Fibroblast of gingiva (primary cell): ENCODE measurements around the gene PCSK9.
"Not testable (repeated sequence)": the region's sequence is repeated elsewhere in the genome, so short reads cannot be mapped to it uniquely, and the experiment has no call there.

ENCODE experiments used
- DNase-seq: peaks from one replicate; pipeline ENCODE4 v3.0.0-alpha.2; 2011; ENCODE audit warnings: low read depth

PCSK9 gene

DNA sequence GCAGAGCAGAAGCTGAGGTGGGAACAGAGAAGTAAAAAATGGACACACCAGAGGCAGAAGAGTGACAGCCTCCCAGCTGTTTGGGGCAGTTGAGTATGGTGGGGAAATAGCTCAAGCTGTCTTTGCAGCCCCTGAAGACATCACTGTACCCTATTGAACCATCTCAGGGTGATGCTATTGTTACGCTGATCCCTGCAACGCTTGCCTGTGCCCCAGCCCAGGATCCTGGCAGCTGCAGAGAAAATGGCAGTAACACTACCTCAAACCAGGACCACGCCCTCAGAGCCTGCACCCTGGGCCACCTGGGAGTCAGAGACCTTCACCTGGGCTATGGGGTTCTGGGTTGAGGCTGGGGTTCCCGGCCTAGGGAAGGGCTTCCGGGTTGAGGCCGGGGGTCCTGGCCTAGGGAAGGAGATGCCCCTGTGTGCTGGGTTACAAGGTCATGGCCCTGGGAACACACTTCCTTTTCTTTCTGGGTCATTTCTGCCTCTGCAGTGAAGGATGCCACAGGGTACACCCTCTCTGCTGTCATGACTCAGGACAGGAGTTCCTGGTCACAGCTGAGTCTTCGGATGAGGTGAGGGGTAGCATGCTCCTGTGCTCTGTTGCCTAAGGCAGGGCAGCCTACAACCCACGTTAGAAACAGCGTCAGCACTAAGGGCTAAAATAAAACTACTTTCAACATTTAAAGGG is 29.0 kb upstream of the PCSK9 start:
- no peak for DNase-seq

DNA sequence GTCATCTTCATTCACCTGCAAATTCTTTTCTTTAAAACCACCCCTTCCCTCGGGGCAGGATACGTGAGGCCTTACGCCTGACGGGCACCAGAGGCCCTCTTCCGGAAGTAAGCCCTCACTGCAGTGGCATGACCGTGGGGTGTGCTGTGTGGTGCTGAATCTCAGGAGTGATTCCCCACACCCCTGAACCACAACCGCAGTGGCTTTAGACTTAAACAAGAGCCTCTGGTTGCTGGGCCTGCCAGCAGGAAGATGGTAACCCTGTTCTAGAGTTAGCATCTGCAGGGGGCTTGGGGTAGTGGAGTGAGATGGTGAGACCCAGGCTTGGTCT is 28.5 kb upstream of the PCSK9 start:
- DNase-seq = no peak

DNA sequence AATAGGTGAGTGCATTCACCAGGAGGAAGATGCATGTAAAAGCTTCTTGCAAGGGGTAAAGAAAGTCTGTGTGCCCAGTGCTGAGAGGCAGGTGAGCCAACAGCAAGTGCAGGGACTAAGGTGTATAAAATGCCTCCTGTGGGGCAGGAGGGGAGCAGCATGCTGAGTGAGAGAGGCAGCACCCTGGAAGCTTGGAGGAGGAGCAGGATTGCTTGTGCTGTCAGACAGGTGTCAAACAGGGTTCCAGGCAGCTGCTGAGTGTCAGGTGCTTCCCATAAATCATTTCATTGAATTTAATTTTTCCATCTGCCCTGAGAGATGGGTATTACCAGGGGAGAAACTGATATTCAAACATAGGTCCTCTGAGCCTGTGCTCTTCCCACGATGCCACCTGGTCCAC is 26.7 kb upstream of the PCSK9 start:
- DNase-seq = no peak

DNA sequence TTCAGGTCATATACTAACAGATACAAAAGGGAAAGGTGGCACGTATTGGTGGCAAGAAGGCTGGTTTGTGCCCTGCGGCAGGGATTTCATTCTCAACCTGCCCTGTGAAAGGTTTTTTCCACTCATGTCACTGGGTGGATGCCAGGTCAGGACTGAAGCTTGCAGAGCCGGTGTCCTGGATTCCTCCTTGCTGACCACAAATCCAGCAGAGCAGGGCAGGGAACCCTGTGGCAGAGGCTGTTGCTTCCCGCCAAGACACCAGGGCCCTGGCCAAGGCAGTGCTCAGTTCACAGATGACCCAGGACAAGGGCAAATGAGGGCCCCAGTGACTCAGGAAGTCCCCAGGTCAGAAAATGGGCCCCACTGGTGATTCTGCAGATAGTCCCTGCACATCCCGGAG is 24.2 kb upstream of the PCSK9 start:
- DNase-seq = no peak

DNA sequence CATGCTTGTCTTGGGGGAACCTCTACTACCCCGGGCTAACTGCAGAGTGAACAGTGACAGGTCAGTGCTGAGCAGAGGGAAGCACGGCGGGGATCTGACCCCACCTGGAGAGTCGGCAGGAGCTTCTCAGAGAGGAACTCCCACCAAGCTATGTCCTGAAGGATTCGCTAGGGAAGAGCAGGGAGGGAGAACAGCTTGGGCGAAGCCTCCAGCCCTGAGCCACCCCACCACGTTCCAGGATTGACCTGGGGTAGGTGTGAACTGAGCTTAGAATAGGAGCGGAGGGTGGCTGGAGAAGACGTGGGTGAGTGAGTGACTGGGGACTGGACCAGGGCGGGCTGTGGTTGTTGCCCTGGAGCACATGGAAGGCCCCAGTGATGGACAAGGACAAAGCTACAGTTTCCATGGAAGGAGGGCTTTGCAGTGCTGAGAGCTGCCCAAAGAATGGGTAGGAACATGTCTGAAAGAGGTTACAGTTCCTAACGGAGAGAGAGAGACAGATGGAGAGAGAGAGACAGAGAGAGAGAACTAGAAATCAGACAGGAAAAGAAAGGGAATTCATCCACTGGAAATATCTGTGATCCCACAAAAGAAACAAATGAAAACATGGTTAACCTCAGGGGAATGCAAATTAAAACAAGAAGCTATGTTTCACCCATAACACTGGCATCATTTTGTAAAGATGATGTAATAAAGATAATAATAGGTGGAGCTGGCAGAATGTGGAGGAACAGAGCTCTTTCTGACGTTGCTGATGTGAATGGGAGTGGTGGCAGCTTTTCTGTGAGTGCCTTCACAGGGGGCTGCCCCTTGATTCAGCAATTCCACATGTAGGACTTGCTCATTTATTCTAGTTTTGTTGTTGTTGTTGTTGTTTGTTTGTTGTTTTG is 23.4 kb upstream of the PCSK9 start:
- peak; percentile 44 for DNase-seq

DNA sequence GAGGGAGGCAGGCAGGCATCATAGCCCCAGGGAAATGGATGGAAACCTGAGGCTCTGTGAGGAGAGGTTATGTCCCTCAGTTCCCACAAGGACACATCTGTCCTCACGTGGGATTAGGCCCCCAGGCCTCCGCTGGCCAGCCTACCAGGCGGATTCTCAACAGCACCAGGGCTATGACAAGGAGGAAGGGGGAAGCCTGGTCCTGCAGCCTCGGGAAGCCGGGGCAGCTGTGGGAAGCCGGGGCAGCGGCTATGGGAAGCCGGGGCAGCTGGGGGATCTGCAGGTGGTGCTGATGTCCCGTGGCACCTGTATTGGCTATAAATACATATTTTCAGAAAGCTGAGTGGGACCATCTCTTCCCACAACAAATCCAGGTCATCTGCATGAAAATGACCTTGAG is 21.0 kb upstream of the PCSK9 start:
- no peak for DNase-seq

DNA sequence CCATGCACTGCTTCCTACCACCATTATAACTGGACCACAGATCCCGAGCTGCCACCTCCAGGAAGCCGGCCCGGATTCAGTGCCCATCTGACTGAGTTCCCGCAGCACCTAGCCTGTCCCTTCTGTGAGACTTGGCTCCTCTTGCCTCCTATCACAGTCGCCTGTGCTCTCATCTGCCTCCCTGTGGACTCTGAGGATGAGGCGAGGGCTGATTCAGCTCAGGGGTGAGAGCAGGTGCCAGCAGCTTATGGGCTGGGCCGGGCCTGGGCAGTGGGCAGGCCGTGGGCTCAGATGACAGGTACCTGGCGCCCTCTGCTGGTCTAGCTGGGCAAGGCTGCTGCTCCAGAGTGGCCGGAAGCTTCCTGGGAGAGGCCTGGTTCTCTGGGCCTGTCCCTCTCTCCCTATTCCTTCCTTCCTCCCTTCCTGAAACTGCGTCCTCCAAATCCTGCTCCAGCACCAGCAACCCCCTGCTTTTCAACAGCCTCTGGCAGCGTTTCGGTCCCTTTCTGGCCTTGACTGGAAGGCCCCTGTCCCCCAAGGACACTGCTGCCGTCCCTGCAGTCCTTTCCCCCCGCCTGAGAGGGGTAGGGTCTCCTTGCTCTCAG is 17.3 kb upstream of the PCSK9 start:
- DNase-seq = peak; percentile 83

DNA sequence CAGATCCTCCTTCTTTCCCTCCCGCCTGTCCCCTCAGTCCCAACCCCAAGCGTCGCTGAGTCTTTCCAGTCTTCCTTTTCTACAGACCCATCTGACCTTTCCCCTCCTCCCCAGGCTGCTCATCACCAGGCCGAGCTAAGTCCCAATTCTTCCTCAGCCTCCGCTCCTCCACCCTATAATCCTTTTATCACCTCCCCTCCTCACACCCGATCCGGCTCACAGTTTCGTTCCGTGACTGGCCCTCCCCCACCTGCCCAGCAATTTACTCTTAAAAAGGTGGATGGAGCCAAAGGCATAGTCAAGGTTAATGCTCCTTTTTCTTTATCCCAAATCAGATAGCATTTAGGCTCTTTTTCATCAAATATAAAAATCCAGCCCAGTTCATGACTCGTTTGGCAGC is 15.2 kb upstream of the PCSK9 start:
- not testable (repeated sequence) for DNase-seq

DNA sequence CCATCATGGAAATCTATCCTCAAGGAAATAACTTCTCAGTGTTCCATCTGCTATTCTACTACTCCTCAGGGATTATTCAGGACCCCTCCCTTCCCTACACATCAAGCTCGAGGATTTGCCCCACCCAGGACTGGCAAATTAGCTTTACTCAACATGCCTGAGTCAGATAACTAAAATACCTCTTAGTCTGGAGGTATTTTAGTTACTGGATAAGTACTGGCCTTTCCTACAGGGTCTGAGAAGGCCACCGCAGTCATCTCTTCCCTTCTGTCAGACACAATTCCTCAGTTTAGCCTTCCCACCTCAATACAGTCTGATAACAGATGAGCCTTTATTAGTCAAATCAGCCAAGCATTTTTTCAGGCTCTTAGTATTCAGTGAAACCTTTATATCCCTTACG is 12.7 kb upstream of the PCSK9 start:
- DNase-seq = not testable (repeated sequence)

DNA sequence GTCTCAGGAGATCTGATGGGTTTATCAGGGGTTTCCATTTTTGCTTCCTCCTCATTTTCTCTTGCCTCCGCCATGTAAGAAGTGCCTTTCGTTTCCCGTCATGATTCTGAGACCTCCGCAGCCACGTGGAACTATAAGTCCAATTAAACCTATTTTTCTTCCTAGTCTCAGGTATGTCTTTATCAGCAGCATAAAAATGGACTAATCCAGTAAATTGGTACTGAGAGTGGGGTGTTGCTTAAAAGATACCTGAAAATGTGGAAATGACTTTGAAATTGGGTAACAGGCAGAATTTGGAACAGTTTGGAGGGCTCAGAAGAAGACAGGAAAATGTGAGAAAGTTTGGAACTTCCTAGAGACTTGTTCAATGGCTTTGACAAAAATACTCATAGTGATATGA is 8.2 kb upstream of the PCSK9 start:
- DNase-seq = not testable (repeated sequence)

DNA sequence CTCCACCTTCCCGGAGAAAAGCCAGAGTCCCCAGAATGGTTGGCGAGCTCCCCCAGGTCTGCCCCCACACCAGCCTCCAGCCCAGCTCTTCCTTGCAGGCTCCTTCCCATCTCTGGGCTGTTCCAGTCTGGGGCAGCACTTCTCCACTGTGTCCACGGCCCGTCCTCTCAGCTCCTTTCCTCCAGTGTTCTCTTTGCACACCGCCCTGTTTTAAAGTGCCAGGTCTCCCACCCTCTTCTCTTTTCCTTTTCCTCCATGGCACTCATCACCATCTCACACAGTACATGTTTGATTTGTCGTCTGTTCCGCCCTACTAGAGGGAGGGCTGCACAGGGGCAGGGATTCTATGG is 6.1 kb upstream of the PCSK9 start:
- DNase-seq = no peak

DNA sequence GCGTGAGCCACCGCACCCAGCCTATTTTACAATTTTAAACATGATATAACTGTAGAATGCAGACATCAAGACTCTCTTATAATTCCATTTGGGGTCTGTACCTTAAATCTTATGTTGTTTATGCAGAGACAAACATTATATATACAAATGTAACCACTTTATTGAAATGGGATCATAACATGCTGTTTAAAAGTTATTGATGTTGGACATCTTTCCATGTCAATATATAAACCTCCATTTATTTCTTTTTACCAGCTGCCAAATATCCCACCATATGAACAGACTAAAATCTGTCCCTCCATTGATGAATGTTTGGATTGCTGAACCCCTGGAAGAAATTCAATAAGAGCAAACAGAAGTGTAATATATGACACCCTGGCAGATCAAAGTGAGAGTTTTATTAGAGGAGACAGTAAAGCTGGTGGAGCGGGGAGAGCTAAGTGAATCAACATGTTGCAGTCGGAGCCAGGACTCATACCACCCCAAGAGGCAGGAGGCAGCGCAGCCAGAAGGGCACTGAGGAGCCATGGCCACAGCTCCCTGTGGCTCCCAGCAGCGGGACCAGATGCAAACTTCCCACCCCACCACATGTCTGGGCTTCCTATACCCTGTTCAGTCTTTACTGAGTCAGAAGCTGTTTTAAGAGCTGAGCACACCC is 4.7 kb upstream of the PCSK9 start:
- DNase-seq = peak; percentile 61

DNA sequence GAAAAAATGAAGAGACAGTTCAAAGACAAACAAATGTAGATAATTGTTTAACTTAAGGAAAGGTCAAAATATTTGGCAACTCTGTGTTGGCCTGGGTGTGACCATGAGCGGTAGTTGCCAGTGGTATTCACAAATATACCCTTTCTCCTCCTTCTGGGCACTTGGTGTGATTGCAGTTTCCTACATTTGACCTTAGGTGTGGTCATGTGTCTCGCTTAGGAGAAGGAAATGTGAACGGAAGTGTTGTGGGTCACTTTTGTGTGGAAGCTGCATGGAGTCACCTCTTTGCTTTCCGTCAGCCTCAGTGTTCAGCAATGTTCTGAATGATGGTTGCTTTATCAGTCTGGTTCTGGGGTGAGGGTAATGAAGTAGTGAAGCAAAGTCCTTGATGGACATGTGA is 3.4 kb upstream of the PCSK9 start:
- no peak for DNase-seq

DNA sequence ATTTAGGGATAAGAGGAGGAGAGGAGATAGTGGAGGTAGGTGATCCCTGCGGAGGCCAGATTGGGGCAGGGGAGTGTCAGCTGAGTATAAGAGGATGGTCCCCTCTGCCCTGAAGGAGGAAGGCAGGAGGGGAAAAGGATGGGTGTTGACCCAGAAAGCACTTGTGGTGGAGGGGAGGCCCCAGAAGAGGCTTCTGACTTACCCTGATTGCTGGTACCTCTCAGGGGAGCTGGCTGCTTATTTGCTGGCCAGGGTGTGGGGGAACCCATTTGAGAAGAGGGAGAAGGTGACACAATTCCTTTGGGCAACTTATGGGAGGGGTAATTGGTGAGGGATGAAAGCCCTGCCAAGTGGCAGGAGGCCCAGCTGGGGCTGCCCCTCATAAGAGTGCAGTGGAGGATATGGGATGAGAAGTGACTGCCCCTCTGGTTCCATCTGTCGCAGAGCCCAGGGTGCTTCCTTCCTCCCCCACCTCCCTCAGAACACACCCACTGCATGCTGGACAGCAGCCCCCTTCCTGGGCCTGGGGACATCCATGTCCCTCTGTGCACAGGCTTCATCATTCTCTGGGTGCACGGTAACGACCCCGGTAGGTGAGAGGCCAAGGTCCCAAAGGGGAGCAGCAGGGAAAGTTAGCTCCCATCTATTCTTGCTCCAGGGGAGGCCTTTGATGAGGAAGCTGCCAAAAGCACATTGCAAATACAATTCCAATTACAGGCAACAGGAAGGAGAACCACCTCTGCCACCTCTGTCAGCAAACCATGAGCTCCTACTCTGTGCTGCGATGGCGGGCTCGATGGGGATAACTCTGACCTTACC is 1.4 kb upstream of the PCSK9 start:
- DNase-seq = no peak

DNA sequence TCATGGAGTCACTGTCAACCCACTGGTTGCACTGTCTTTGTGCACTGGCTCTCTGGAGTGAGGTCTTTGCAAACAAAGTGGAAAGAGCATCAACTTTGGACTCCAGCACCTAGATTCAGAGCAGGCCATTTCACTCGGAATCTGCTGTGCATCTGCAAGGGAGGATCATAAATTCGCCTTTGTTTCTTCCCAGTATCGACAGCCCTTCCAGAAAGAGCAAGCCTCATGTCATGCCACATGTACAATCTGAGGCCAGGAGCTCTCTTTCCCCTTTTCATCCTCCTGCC is 853 bp upstream of the PCSK9 start:
- no peak for DNase-seq

DNA sequence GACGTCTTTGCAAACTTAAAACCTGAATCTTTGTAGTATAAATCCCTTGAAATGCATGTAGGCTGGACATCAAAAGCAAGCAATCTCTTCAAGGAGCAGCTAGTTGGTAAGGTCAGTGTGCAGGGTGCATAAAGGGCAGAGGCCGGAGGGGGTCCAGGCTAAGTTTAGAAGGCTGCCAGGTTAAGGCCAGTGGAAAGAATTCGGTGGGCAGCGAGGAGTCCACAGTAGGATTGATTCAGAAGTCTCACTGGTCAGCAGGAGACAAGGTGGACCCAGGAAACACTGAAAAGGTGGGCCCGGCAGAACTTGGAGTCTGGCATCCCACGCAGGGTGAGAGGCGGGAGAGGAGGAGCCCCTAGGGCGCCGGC is 390 bp upstream of the PCSK9 start:
- no peak for DNase-seq

DNA sequence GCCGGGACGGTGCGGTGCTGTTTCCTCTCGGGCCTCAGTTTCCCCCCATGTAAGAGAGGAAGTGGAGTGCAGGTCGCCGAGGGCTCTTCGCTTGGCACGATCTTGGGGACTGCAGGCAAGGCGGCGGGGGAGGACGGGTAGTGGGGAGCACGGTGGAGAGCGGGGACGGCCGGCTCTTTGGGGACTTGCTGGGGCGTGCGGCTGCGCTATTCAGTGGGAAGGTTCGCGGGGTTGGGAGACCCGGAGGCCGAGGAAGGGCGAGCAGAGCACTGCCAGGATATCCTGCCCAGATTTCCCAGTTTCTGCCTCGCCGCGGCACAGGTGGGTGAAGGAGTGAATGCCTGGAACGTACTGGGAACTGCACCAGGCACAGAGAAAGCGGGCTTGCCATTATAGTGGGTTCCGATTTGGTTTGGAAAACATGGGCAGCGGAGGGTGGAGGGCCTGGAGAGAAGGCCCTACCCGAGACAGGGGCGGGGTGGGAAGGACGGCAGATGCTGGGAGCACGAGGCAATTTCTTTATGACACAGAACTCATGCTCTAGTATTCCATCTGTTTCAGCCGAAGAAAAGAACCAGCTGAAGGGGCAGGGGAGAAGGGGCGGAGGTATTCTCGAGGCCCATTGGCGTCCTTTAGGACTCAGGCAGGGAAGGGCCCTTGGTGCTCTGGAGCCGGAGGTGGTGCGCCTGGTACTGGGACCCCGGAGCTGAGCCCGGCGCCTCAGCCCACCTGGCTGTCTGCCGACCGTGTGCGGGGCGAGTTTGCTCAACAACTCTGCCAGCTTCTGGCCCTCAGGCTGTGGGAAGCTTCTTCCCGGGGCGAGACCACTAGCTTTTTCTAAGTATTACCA is 960 bp downstream of the PCSK9 start:
- no peak for DNase-seq

DNA sequence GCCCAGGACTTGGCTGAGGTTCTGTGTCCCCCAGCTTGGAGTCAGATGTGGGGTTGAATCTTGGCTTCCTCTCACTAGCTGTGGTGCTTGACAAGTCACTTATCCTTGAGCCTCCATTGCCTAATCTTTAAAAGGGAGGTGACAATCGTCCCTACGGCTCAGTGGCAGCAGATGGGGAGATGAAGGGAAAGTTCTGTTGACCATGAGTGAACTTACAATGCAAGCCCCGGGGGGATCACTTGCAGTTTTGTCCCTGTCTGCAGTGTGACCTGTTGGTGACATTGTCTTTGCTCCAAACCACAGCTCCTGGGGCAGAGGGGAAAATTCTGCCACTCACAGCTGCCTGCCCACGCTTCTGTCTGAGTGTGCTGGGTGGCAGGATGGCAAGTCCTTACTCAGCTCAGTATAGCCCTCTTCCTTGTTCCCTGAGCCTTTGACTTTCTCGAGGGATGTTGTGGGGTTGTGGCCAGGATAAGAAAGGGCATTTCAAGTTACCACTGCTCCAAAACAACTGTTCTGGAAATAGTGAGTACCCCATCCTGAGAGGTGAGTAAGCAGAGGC is 1.7 kb downstream of the PCSK9 start:
- DNase-seq = no peak

DNA sequence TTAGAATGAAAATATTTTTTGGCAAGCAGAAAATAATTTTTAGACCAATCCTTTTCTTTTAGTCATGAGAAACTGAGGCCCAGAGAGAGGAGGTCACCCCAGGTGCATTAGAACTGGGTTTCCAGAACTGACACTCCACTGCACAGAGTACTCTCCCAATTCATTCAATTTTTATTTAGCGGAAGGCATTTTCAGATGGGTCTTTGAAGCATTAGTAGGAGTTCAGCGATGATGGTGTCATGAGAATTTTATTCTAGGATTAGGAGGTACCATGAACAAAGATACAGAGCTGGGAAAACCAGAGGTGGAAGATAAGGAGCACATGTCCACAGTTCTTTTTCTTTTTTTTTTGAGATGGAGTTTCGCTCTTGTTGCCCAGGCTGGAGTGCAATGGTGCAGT is 2.3 kb downstream of the PCSK9 start:
- no peak for DNase-seq

DNA sequence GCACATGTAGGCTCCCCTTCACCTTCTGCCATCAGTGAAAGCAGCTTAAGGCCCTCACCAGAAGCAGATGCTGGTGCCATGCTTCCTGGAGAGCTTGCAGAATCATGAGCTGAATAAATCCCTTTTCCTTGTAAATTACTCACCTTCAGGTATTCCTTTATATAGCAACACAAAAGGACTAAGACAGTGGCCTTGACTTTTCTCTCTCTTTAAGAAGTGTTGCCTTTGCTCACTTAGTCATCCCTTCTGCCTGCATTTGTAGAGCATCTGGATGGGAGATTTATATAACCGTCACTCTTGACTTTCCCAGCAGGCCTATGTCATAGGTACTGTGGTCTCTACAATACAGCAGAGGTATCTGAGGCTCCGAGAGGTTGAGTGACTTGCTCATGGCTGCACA is 3.7 kb downstream of the PCSK9 start:
- no peak for DNase-seq

DNA sequence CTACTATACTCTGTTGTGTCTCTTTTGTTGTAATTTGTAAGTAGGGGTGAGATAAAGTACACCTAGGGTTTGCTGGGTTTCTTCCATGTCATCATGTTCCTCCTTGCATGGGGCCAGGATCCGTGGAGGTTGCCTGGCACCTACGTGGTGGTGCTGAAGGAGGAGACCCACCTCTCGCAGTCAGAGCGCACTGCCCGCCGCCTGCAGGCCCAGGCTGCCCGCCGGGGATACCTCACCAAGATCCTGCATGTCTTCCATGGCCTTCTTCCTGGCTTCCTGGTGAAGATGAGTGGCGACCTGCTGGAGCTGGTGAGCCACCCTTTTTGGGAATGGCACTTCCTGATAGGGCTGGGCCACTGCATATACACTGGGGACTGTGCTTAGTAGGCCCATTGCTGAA is 4.4 kb downstream of the PCSK9 start:
- DNase-seq = no peak
